WTC11 (cell line): ENCODE data around the gene FAM47E.

Source experiments
- CTCF ChIP-seq: fragments of 200-600 bp; IDR thresholded peaks from 2 replicates; pipeline ENCODE4 v1.8.0; 2022; ENCODE audit warnings: antibody characterized with exemption
- JUN ChIP-seq: sonication (generic); formaldehyde crosslinking; IDR thresholded peaks from 2 replicates; pipeline ENCODE4 v1.8.0; 2023; ENCODE audit warnings: mild to moderate bottlenecking, missing genetic modification reagents
- KAT7 ChIP-seq: sonication (generic); formaldehyde crosslinking; IDR thresholded peaks from 2 replicates; pipeline ENCODE4 v1.8.1; 2023; ENCODE audit warnings: missing genetic modification reagents, mild to moderate bottlenecking, borderline replicate concordance
- RELA ChIP-seq: sonication (generic); formaldehyde crosslinking; IDR thresholded peaks from 2 replicates; pipeline ENCODE4 v1.8.1; 2022; ENCODE audit warnings: missing genetic modification reagents, mild to moderate bottlenecking, borderline replicate concordance
- STAT6 ChIP-seq: sonication (generic); formaldehyde crosslinking; conservative IDR thresholded peaks from 2 replicates; pipeline ENCODE4 v1.8.1; 2023; ENCODE audit warnings: mild to moderate bottlenecking, low read depth, missing genetic modification reagents, moderate library complexity
- TCF7 ChIP-seq: sonication (generic); formaldehyde crosslinking; IDR thresholded peaks from 2 replicates; pipeline ENCODE4 v1.8.0; 2022; ENCODE audit warnings: mild to moderate bottlenecking, low read depth, missing genetic modification reagents, moderate library complexity
- TEAD1 ChIP-seq: sonication (generic); formaldehyde crosslinking; IDR thresholded peaks from 2 replicates; pipeline ENCODE4 v1.8.0; 2022; ENCODE audit warnings: mild to moderate bottlenecking, missing genetic modification reagents
- ZNF423 ChIP-seq: fragments of 250-450 bp; sonication (Bioruptor Pico); IDR thresholded peaks from 2 replicates; pipeline ENCODE4 v2.1.2; 2022; ENCODE audit warnings: mild to moderate bottlenecking, moderate library complexity
- TF ChIP-seq, protein P1 (sequence below): sonication (generic); formaldehyde crosslinking; IDR thresholded peaks from 2 replicates; pipeline ENCODE4 v1.8.0; 2022; ENCODE audit warnings: mild to moderate bottlenecking, missing genetic modification reagents
- TF ChIP-seq, protein P2 (sequence below): sonication (generic); formaldehyde crosslinking; IDR thresholded peaks from 2 replicates; pipeline ENCODE4 v1.8.1; 2023; ENCODE audit warnings: mild to moderate bottlenecking, missing genetic modification reagents, borderline replicate concordance
- TF ChIP-seq, protein P3 (sequence below): sonication (generic); formaldehyde crosslinking; IDR thresholded peaks from 2 replicates; pipeline ENCODE4 v1.8.0; 2022; ENCODE audit warnings: mild to moderate bottlenecking, missing genetic modification reagents

DNA sequence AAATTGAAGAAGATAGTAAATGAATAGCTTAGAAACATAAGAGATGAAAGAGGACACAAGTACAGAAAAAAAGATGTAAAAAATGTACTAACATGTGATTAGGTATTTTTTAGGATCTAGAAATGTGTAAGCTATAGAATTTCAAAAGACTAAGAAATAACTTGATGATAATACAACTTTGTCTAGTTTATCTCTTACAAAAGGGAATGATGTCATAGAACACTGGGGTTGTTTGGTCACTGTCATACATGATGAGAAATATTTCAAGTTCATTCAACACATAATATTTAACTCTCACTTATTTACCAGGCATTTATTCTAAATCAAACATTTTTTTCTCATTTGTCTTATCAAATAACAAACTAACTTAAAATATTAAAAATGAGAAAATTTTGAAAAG is 73.6 kb downstream of the FAM47E start:
- TF ChIP-seq CTCF (no peak), KAT7 (CRISPR knock-in tag) (no peak), JUN (CRISPR knock-in tag) (no peak), ZNF423 (CRISPR knock-in tag) (no peak), TEAD1 (CRISPR knock-in tag) (no peak), STAT6 (CRISPR knock-in tag) (no peak), TCF7 (CRISPR knock-in tag) (no peak), RELA (CRISPR knock-in tag) (no peak)
- TF ChIP-seq, protein P1, sequence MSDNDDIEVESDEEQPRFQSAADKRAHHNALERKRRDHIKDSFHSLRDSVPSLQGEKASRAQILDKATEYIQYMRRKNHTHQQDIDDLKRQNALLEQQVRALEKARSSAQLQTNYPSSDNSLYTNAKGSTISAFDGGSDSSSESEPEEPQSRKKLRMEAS (CRISPR knock-in tag): no peak
- TF ChIP-seq, protein P2, sequence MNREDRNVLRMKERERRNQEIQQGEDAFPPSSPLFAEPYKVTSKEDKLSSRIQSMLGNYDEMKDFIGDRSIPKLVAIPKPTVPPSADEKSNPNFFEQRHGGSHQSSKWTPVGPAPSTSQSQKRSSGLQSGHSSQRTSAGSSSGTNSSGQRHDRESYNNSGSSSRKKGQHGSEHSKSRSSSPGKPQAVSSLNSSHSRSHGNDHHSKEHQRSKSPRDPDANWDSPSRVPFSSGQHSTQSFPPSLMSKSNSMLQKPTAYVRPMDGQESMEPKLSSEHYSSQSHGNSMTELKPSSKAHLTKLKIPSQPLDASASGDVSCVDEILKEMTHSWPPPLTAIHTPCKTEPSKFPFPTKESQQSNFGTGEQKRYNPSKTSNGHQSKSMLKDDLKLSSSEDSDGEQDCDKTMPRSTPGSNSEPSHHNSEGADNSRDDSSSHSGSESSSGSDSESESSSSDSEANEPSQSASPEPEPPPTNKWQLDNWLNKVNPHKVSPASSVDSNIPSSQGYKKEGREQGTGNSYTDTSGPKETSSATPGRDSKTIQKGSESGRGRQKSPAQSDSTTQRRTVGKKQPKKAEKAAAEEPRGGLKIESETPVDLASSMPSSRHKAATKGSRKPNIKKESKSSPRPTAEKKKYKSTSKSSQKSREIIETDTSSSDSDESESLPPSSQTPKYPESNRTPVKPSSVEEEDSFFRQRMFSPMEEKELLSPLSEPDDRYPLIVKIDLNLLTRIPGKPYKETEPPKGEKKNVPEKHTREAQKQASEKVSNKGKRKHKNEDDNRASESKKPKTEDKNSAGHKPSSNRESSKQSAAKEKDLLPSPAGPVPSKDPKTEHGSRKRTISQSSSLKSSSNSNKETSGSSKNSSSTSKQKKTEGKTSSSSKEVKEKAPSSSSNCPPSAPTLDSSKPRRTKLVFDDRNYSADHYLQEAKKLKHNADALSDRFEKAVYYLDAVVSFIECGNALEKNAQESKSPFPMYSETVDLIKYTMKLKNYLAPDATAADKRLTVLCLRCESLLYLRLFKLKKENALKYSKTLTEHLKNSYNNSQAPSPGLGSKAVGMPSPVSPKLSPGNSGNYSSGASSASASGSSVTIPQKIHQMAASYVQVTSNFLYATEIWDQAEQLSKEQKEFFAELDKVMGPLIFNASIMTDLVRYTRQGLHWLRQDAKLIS (CRISPR knock-in tag): no peak
- TF ChIP-seq, protein P3, sequence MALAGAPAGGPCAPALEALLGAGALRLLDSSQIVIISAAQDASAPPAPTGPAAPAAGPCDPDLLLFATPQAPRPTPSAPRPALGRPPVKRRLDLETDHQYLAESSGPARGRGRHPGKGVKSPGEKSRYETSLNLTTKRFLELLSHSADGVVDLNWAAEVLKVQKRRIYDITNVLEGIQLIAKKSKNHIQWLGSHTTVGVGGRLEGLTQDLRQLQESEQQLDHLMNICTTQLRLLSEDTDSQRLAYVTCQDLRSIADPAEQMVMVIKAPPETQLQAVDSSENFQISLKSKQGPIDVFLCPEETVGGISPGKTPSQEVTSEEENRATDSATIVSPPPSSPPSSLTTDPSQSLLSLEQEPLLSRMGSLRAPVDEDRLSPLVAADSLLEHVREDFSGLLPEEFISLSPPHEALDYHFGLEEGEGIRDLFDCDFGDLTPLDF (CRISPR knock-in tag): no peak
